ENCODE measurements around the gene RAG1.

RAG1 gene

DNA sequence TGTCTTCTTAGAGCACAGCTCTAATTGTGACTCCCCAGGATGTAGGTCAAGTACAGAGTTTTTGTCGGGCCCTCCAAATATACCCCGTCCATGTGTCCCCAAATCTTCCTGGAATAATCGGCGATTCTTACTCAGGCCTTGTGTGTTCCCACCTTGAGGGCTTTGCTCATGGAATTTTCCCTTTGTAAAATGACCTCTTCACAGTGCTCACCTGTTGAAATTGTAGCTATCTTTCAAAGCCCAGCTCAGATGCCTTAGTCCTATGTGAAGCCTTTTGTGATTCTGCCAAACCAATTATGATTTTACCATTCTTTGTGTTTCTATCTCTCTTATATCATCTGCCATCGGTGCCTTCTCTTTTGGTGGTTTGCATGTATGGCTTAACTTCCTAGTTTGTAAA lies 60.3 kb downstream of the RAG1 start:
- no peak for DNase-seq (ENCODE audit: low read depth)

DNA sequence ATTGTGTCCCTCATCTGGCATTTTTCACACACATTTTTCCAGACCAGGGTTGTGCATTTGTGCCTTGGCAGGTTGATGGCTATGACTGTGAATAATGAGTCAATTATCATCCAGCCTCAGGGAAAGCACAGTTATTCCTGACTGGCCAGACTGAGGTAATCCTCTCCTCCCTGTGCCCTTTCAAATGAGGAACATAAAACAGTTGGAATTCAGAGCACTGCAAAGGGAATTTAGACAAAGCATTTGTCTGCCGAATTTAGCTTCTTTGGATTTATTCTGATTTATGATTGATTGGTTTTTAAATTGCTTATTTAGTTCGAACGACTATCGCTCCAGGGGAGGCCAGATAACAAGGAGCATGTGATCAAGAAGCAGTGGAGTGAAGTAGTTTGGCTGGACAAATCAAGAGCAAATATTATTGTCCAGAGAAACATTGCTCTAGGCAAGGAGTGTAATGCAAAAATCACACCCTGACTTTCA lies 61.0 kb downstream of the RAG1 start:
- no peak for DNase-seq (ENCODE audit: low read depth)

All from HS-5 (cell line).